ENCODE results near the gene SAXO1.
"Not testable (repeated sequence)": the region's sequence is repeated elsewhere in the genome, so short reads cannot be mapped to it uniquely, and the experiment has no call there.

The SAXO1 gene

GRCh38 chr9:19033015-19033414 lies at the start of gene SAXO1:
TSS of gene SAXO1 (minus strand) at chr9:19033209. CDS start at chr9:19032908, 301 bp downstream.
- no peak for DNase-seq

GRCh38 chr9:19074836-19075235 lies 41.8 kb upstream of the SAXO1 start:
- no peak for DNase-seq

GRCh38 chr9:19074229-19074628 lies 41.2 kb upstream of the SAXO1 start:
- no peak for DNase-seq

- DNase-seq: no peak
These were observed 24.0 kb upstream of the SAXO1 start for GRCh38 chr9:19057033-19057432.

- DNase-seq: no peak
These were observed 17.9 kb upstream of the SAXO1 start for GRCh38 chr9:19050637-19051591.

GRCh38 chr9:19049917-19050636 lies 17.1 kb upstream of the SAXO1 start:
- DNase-seq: no peak

- peak; percentile 93 to 94 for DNase-seq
These were observed 16.2 kb upstream of the SAXO1 start, which contains the start of gene RRAGA for GRCh38 chr9:19048966-19049916. TSS of gene RRAGA (plus strand) at chr9:19049427. CDS start at chr9:19049660, 233 bp downstream.

- DNase-seq: no peak
These were observed 3.6 kb upstream of the SAXO1 start for GRCh38 chr9:19036611-19037010.

- DNase-seq: no peak
These were observed 603 bp downstream of the SAXO1 start for GRCh38 chr9:19032406-19032805.

GRCh38 chr9:19030899-19031298 lies 2.1 kb downstream of the SAXO1 start:
- DNase-seq: no peak

GRCh38 chr9:19028835-19029451 lies 4.1 kb downstream of the SAXO1 start:
- peak in 1 of 2 donors; percentile 16 for DNase-seq

GRCh38 chr9:19027825-19028224 lies 5.2 kb downstream of the SAXO1 start:
- no peak for DNase-seq

GRCh38 chr9:19026375-19026774 lies 6.6 kb downstream of the SAXO1 start:
- DNase-seq: no peak

- no peak for DNase-seq
These were observed 9.9 kb downstream of the SAXO1 start for GRCh38 chr9:19023078-19023477.

GRCh38 chr9:19022206-19022605 lies 10.8 kb downstream of the SAXO1 start:
- DNase-seq: no peak

GRCh38 chr9:19021649-19022048 lies 11.4 kb downstream of the SAXO1 start:
- DNase-seq: not testable (repeated sequence)

GRCh38 chr9:19020886-19021455 lies 12.0 kb downstream of the SAXO1 start:
- no peak for DNase-seq

GRCh38 chr9:19018201-19018600 lies 14.8 kb downstream of the SAXO1 start:
- DNase-seq: no peak

GRCh38 chr9:19009391-19009965 lies 23.5 kb downstream of the SAXO1 start:
- DNase-seq: no peak

GRCh38 chr9:19000133-19000532 lies 32.9 kb downstream of the SAXO1 start:
- no peak for DNase-seq

GRCh38 chr9:18999173-18999785 lies 33.7 kb downstream of the SAXO1 start:
- no peak for DNase-seq

Measured in stimulated activated CD4-positive, alpha-beta T cell treated with anti-CD3 and anti-CD28 coated beads, Interleukin-2, amount 100 ng/mL, for 24 hours (primary cell).